ENCODE measurements around the gene NHSL1. TPM values are rescaled to one million over a fixed set of nuclear protein-coding genes. Genes with fewer than 3 reads are reported as not detected.

Gene NHSL1
- total and polyA plus RNA-seq, 2 donors (not counting 3 experiments of a cell fraction or from before 2014, with no cell fraction given) = 24.8 to 55.0 TPM

GRCh38 chr6:138489846-138490245 is 9.4 kb downstream of the NHSL1 start:
- Histone ChIP-seq H3K4me3 (replicated peaks in 1 of 3; ENCODE audit: insufficient read depth in 1 of 3, low read depth in 1 of 3, low read length in 3 of 3) (no peak overlapping the region), H3K79me2 (ENCODE audit: control insufficient read depth, insufficient read depth, low read length) (peaks cover 61% of the 10 kb centered on the region), H3K36me3 (ENCODE audit: control insufficient read depth in 2 of 2, extremely low read depth in 1 of 2, insufficient read depth in 2 of 2, low read length in 2 of 2) (peaks cover 3 to 5% of the 10 kb centered on the region in 2 experiments), H2AFZ (ENCODE audit: low read depth, low read length) (no peak overlapping the region), H3K4me2 (ENCODE audit: insufficient read depth, low read length) (no peak overlapping the region), H4K20me1 (replicated peaks; ENCODE audit: control insufficient read depth, extremely low read depth, insufficient read depth, low read length) (peaks cover 2% of the 10 kb centered on the region), H3K27ac (ENCODE audit: insufficient read depth, low read depth, low read length) (no peak overlapping the region), H3K4me1 (ENCODE audit: control insufficient read depth, extremely low read depth, insufficient read depth, low read length) (peaks cover 13% of the 10 kb centered on the region), H3K9me1 (replicated peaks; ENCODE audit: control insufficient read depth, extremely low read depth, insufficient read depth, low read length) (no peaks in the 10 kb centered on the region), H3K9me3 (replicated peaks; ENCODE audit: control insufficient read depth, insufficient read depth, low read length) (no peaks in the 10 kb centered on the region), H3K9ac (replicated peaks; ENCODE audit: extremely low read depth, insufficient read depth, low read length) (no peak overlapping the region), H3K27me3 (ENCODE audit: control insufficient read depth in 2 of 2, insufficient read depth in 2 of 2, low read length in 2 of 2) (no peaks in the 10 kb centered on the region)
- ChIA-PET POLR2A (no interaction called here), CTCF (interaction anchor here (1.2 kb wide), 1 partner anchor 9 kb away, joined by 3 read pairs; no protein-coding TSS in a partner anchor)
- intact Hi-C loops (cut with micrococcal nuclease) (no loop called here), dilution Hi-C loops (cut with MboI; ENCODE audit: extremely low pct_ligation_motif_present, low sequenced_read_pairs) (no loop called here)
- FAIRE-seq (no peak), DNase-seq (ENCODE audit: low read depth, low spot score) (no peak)
- TF ChIP-seq JUN (IDR thresholded peaks at IDR 0.05; ENCODE audit: borderline replicate concordance, insufficient read depth, insufficient read length, low read depth) (no peak), FOS (IDR thresholded peaks at IDR 0.05; ENCODE audit: borderline replicate concordance, insufficient read depth, low read length) (no peak), POLR2A (IDR thresholded peaks at IDR 0.05; ENCODE audit: low read depth, low read length) (no peak), EZH2 (IDR thresholded peaks at IDR 0.05; ENCODE audit: borderline replicate concordance, low read depth, low read length, severe bottlenecking) (no peak), MYC (IDR thresholded peaks at IDR 0.05; ENCODE audit: low read depth, low read length) (no peak), POLR2AphosphoS5 (IDR thresholded peaks at IDR 0.05; ENCODE audit: insufficient read depth, low read depth, low read length) (no peak)
- TF ChIP-seq, protein P1, sequence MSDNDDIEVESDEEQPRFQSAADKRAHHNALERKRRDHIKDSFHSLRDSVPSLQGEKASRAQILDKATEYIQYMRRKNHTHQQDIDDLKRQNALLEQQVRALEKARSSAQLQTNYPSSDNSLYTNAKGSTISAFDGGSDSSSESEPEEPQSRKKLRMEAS (IDR thresholded peaks at IDR 0.05; ENCODE audit: insufficient read depth, insufficient read length) = no peak
- no TSS peak for BruUV-seq (replicated peaks)

DNA sequence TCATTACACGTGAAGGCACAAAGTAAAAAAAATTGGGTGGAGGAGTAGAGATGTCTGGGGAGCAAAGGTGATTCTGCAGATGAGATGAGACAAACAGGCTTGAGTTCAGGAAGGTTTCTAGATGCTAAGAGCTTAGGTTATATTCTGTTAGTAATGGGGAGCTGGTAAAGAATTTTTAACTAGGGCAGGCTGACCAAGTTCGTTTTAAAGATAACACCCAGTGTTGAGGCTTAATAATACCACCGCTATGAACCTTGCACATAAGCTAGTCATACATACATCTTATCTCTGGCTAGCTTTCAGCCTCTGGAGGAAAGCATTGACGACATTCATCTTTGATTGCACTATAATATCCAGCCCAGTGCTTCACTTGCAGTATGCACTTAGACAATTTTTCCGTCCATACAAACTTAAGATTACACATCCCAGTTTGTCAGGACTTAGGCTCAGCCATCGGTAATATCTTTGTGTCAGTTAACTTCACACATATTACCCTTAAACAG is 12.1 kb downstream of the NHSL1 start:
- Histone ChIP-seq H3K36me3 (ENCODE audit: control insufficient read depth in 2 of 2, extremely low read depth in 1 of 2, insufficient read depth in 2 of 2, low read length in 2 of 2) (peaks cover 0 to 7% of the 10 kb centered on the region in 2 experiments), H3K4me3 (replicated peaks in 1 of 3; ENCODE audit: insufficient read depth in 1 of 3, low read depth in 1 of 3, low read length in 3 of 3) (no peak overlapping the region), H3K27ac (ENCODE audit: insufficient read depth, low read depth, low read length) (no peak overlapping the region), H3K4me1 (ENCODE audit: control insufficient read depth, extremely low read depth, insufficient read depth, low read length) (peaks cover 13% of the 10 kb centered on the region), H3K9ac (replicated peaks; ENCODE audit: extremely low read depth, insufficient read depth, low read length) (no peak overlapping the region), H3K4me2 (ENCODE audit: insufficient read depth, low read length) (no peak overlapping the region), H3K79me2 (ENCODE audit: control insufficient read depth, insufficient read depth, low read length) (peaks cover 55% of the 10 kb centered on the region), H3K9me1 (replicated peaks; ENCODE audit: control insufficient read depth, extremely low read depth, insufficient read depth, low read length) (no peaks in the 10 kb centered on the region), H3K27me3 (ENCODE audit: control insufficient read depth in 2 of 2, insufficient read depth in 2 of 2, low read length in 2 of 2) (no peaks in the 10 kb centered on the region), H4K20me1 (replicated peaks; ENCODE audit: control insufficient read depth, extremely low read depth, insufficient read depth, low read length) (peaks cover 5% of the 10 kb centered on the region), H3K9me3 (replicated peaks; ENCODE audit: control insufficient read depth, insufficient read depth, low read length) (no peaks in the 10 kb centered on the region), H2AFZ (ENCODE audit: low read depth, low read length) (no peak overlapping the region)
- TF ChIP-seq, protein P1 (IDR thresholded peaks at IDR 0.05; ENCODE audit: insufficient read depth, insufficient read length) = no peak
- DNase-seq (ENCODE audit: low read depth, low spot score) = no peak
- ChIA-PET CTCF (interaction anchor here (0.6 to 1.8 kb wide), 4 partner anchors 12 to 372 kb away, joined by 3 to 6 read pairs (median 3); partner anchors contain the start of gene NHSL1), POLR2A (no interaction called here)
- dilution Hi-C loops (cut with MboI; ENCODE audit: extremely low pct_ligation_motif_present, low sequenced_read_pairs) = no loop called here
- no peak for FAIRE-seq
- no TSS peak for BruUV-seq (replicated peaks)
- intact Hi-C loops (cut with micrococcal nuclease) = no loop called here

Measured in endothelial cell of umbilical vein (primary cell).